Ovary (tissue), 9 donors: ENCODE results near the gene MEF2C. TPM values are rescaled to one million over a fixed set of nuclear protein-coding genes. Genes with fewer than 3 reads are reported as not detected.
"Not testable (repeated sequence)": the region's sequence is repeated elsewhere in the genome, so short reads cannot be mapped to it uniquely, and the experiment has no call there.

Experiments
- DNase-seq, 5 donors: peaks; one replicate each; pipeline ENCODE4 v3.0.0-alpha.2; 2019 to 2020
- H3K27ac ChIP-seq, 2 donors: fragments of 200-600 bp; one replicate each; pipeline versions ENCODE4 v1.5.1 to v1.8.0; 2019 to 2022
- H3K27me3 ChIP-seq: fragments of 200-600 bp; one replicate; pipeline ENCODE4 v1.8.0; 2022
- H3K36me3 ChIP-seq: fragments of 200-600 bp; sonication (generic); one replicate; pipeline ENCODE4 v1.5.1; 2019
- H3K4me1 ChIP-seq: one replicate; pipeline ENCODE4 v1.8.1; 2013; ENCODE audit warnings: mild to moderate bottlenecking, moderate library complexity; ENCODE audit not compliant: insufficient read depth
- H3K4me3 ChIP-seq: fragments of 200-600 bp; sonication (generic); one replicate; pipeline ENCODE4 v1.5.1; 2017
- H3K9me3 ChIP-seq, 2 donors: fragments of 200-600 bp in 1 of 2; sonication (generic) in 1 of 2; one replicate each; pipeline versions ENCODE4 v1.5.1 to v1.8.1; 2013 to 2019; ENCODE audit warnings: mild to moderate bottlenecking in 1 of 2, moderate library complexity in 1 of 2
- CTCF ChIP-seq, 3 donors: fragments of 450-650 bp in 2 of 3; fragments of 200-600 bp in 1 of 3; IDR thresholded peaks; one replicate each; pipeline versions ENCODE4 v1.5.1 to v1.8.0; 2016 to 2022; ENCODE audit warnings: antibody characterized with exemption in 3 of 3, mild to moderate bottlenecking in 1 of 3
- EP300 ChIP-seq: sonication (generic); formaldehyde crosslinking; IDR thresholded peaks from one replicate; pipeline ENCODE4 v1.6.1; 2017; ENCODE audit warnings: antibody characterized with exemption
- POLR2A ChIP-seq: fragments of 450-650 bp; IDR thresholded peaks from one replicate; pipeline ENCODE4 v1.6.1; 2017; ENCODE audit warnings: antibody characterized with exemption, mild to moderate bottlenecking, moderate library complexity
- WGBS, 3 donors: extraction: QIAGEN DNeasy Blood & Tissue Kit in 1 of 3; methylation state at CpG; one replicate each; pipeline versions ENCODE4 v1.1.5 to v1.1.7; 2013 to 2017; 5-methylcytosine and 5-hydroxymethylcytosine counted together
- intact Hi-C, 4 donors: fragments of 100-400 bp; cut with DNase I; formaldehyde crosslinking; loops; one replicate each; pipeline versions ENCODE4 v1.11.0 to v1.15.1; 2022 to 2023
- polyA plus RNA-seq, 2 donors: library from polyadenylated mRNA; stranded (reverse); fragments of 200-250 nt in 1 of 2; fragments of 350-450 nt in 1 of 2; fragmentation: Illumina TruSeq in 1 of 2; extraction: RNeasy Lipid Tissue Mini Kit (QIAGEN cat#74804) in 1 of 2; gene quantifications; one replicate each; pipeline ENCODE4 v1.2.3, GENCODE V29; 2013 to 2014
- total RNA-seq, 7 donors: library from RNA; depleted of rRNA in 2 of 7; stranded (reverse); fragments of >200 nt in 2 of 7; fragmentation: NEBNext Ultra II Directional in 3 of 7; extraction: Animal tissue kit (Norgen Biotek cat#: 25700) in 3 of 7; gene quantifications; one replicate each; pipeline versions ENCODE4 v1.1.0 to v1.2.4, GENCODE V29; 2016 to 2023
- donor health status: DM: no; HTN: no; CAD: no; lungs with moderate emphysema.
- donor health status: DM: no; HTN: no; CAD: no.
- donor health status: Bipolar disorder and iron deficiency.
- donor health status: DM: yes; HTN: yes; CAD: no.
- donor health status: DM: no; HTN: no; CAD: no.
- donor health status: DM: yes; HTN: yes; CAD: no.

The MEF2C gene
- total and polyA plus RNA-seq, 9 donors: 27.2 to 91.4 (median 73.8) TPM

DNA sequence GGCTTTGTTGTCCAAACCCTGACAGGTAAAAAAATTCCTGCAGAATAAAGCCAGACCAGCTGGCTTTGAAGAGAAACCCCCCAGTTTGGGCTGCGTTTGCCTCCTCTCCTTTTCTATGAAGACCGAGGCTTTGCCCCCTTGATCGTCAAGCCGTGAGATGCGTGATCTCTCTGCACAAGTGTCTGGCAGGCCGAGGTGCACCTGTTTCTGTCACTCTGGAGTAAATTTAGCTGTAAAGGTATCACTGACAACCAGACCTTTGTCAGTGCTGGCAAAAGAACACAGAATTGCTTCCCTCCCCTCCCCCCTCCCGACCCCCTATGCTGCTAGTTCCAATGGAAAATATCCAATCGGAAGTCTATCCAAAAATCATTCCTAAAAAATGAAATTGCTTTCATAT lies 21.0 kb upstream of the MEF2C start:
- H3K9me3 ChIP-seq, intact Hi-C loops, H3K4me3 ChIP-seq, H3K27me3 ChIP-seq, H3K4me1 ChIP-seq, DNase-seq, H3K36me3 ChIP-seq, H3K27ac ChIP-seq: not testable (repeated sequence)
- WGBS, 3 donors: 78 to 100% methylated on average over 1 to 2 of the region's 8 CpGs; no CpG with 5 or more reads in 1 of the 3 donors

DNA sequence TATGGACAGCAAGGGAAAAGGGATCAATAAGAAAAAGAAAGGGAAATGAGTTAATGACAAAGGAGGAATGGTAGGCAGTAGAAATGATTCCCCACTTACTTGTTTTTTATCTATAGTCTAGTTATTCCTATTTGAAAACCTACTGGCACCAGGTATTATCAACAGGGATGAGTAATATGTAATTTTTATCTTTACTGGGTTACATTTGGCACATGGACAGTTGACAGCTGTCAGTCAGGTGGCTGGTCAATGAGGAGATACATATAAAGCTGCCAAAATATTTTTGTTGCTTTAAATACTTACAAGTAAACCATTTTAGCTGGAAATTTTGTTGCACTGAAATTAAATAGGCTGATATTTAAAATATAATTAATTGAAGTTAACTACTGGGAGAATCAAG lies 18.1 kb upstream of the MEF2C start:
- H3K36me3 ChIP-seq, DNase-seq, H3K4me1 ChIP-seq, H3K27me3 ChIP-seq, intact Hi-C loops, H3K9me3 ChIP-seq, H3K4me3 ChIP-seq, H3K27ac ChIP-seq: not testable (repeated sequence)

DNA sequence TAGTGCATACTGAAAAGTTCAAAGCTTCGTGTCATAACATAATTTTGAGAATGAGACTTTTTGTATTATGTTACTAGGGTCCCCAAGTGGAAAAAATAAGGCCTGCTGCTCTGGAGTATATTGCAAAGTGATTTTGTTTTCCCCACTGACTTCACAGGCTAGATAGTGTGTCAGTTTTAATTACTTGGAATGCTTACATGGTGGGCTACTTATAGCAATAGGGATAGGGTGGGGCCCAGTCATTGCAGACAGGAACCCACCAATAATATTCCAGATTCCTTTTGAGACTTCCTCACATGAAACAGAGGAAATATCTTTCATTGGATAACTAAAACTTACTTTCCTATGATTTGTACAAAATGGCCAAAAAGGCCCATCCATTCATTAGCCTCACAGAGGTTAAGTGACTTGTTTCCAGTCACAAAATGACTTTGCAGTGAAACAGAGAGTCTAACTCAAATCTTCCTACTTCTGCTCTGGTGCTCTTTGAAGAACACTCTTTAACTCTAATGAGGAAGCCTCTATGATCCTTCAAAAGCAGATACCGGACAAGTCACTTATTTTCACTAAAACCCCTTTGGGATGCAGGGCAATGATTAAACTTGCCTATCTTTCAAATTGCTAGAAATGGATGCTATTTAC lies 16.2 kb upstream of the MEF2C start:
- H3K4me1 ChIP-seq: no peaks in the 10 kb centered on the region
- H3K4me3 ChIP-seq: no peak overlapping the region
- DNase-seq: no peak
- no peak overlapping the region for H3K27ac ChIP-seq
- H3K36me3 ChIP-seq: no peaks in the 10 kb centered on the region
- 94 to 97% (median 96%) methylated on average over 2 of the region's 2 CpGs for WGBS, 3 donors
- TF ChIP-seq CTCF (IDR thresholded peaks at IDR 0.05) (no peak), POLR2A (no peak), EP300 (no peak)
- intact Hi-C loops: loop anchor here in 2 of 4 donors (10.0 kb wide), 2 partner anchors 46 to 1624 kb away; no protein-coding TSS in a partner anchor
- no peaks in the 10 kb centered on the region for H3K9me3 ChIP-seq
- H3K27me3 ChIP-seq: no peaks in the 10 kb centered on the region

DNA sequence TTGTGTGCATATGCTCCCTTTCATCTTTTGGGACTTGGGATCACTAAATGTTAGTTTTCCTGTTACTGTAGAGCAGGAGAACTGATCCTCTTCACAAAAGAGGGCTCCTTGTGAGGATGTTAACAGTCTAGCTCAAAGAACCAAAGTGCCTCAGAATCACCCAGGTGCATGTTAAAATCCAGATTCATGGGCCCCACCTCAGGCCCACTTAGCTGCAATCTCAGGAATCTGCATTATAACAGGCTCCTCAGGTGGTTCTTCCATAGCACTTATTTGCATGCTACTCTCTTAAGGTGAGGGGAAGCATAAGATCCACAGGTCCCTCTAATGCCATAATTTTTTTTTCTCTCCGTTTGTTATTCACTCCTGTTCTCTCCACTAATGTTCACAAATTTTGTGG lies 14.8 kb upstream of the MEF2C start:
- Histone ChIP-seq H3K36me3 (no peaks in the 10 kb centered on the region), H3K9me3 (no peaks in the 10 kb centered on the region), H3K27ac (no peak overlapping the region), H3K27me3 (no peaks in the 10 kb centered on the region), H3K4me1 (no peaks in the 10 kb centered on the region), H3K4me3 (no peak overlapping the region)
- no peak for DNase-seq
- TF ChIP-seq EP300 (no peak), POLR2A (no peak), CTCF (IDR thresholded peaks at IDR 0.05) (no peak)
- 94 to 100% (median 99%) methylated on average over 1 of the region's 1 CpG for WGBS, 3 donors
- intact Hi-C loops: loop anchor here in 2 of 4 donors (10.0 kb wide), 2 partner anchors 47 to 1623 kb away; no protein-coding TSS in a partner anchor

DNA sequence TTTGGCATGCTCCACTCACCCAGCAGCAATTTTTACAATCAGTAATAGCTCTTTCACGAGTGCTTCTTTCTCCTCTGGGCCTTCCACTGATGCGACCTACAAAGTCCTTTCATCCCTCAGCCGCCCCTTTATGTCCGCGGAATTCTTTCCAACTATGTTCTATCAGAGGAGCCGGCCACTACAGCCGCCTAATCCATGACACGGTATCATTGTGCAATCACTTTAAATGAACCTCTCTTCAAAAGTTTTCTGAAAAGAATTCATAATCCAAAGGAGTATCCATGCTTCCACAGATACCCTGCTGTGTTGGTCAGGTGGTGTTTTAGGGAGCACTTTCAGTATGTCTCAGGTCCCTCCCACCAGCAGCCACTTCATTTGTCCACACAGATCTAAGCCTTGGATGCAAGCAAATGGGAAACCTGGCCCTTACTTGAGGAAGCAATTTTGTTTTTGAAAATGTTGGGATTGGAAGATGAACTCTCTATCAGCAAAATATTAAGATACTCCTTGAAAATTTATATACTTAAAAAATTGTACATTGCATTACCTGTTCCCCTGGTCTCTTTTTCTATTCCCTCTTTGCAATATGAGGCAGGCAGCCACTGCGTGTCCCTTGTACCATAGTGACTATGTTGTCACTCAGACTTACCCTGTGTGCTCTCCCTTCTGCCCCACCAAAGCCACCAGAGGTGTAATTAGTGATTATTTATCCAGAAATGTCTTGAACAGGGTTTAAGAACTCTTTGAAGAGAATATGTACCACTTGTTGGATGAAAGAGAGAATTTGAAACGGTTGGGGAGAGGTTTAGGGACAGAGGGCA lies 12.9 kb upstream of the MEF2C start:
- intact Hi-C loops: loop anchor here in 2 of 4 donors (10.0 kb wide), 2 partner anchors 49 to 1621 kb away; no protein-coding TSS in a partner anchor
- WGBS, 3 donors: 86 to 95% (median 94%) methylated on average over 10 of the region's 10 CpGs
- TF ChIP-seq EP300 (no peak), POLR2A (no peak), CTCF (IDR thresholded peaks at IDR 0.05) (no peak)

More for the DNA sequence above, 12.9 kb upstream of the MEF2C start:
- DNase-seq: no peak
- H3K4me3 ChIP-seq: no peak overlapping the region
- no peaks in the 10 kb centered on the region for H3K36me3 ChIP-seq
- no peaks in the 10 kb centered on the region for H3K27me3 ChIP-seq
- peaks cover 1% of the 10 kb centered on the region for H3K4me1 ChIP-seq
- H3K9me3 ChIP-seq: no peaks in the 10 kb centered on the region
- H3K27ac ChIP-seq: no peak overlapping the region
